Calu3 (cell line): ENCODE data around the gene RSPH4A. TPM values are rescaled to one million over a fixed set of nuclear protein-coding genes. Genes with fewer than 3 reads are reported as not detected.
"Not testable (repeated sequence)": the region's sequence is repeated elsewhere in the genome, so short reads cannot be mapped to it uniquely, and the experiment has no call there.

Experiments
- BruUV-seq: library from RNA; stranded (reverse); fragments of 400-500 nt; replicated peaks from 2 replicates; lab custom pipeline; 2021; lab: Mats Ljungman, UMichigan
- CTCF ChIA-PET: fragments of 300-600 bp; sonication (Branson Sonifier 250); formaldehyde crosslinking; loops from one replicate; lab custom pipeline; 2022; ENCODE audit warnings: antibody characterized with exemption; lab: Charles Lee
- DNase-seq: peaks from one replicate; pipeline ENCODE4 v3.0.0; 2022
- H3K27ac Mint-ChIP-seq: one replicate; pipeline ENCODE4 v1.8.0; 2022; ENCODE audit warnings: mixed read lengths; ENCODE audit not compliant: unreplicated experiment
- H3K27me3 Mint-ChIP-seq: one replicate; pipeline ENCODE4 v1.8.0; 2022; ENCODE audit warnings: mixed read lengths; ENCODE audit not compliant: unreplicated experiment
- H3K36me3 Mint-ChIP-seq: one replicate; pipeline ENCODE4 v1.8.0; 2022; ENCODE audit warnings: mild to moderate bottlenecking, moderate library complexity, mixed read lengths; ENCODE audit not compliant: insufficient read depth, unreplicated experiment
- H3K4me1 Mint-ChIP-seq: one replicate; pipeline ENCODE4 v1.8.0; 2022; ENCODE audit warnings: mild to moderate bottlenecking, low read depth, mixed read lengths; ENCODE audit not compliant: unreplicated experiment
- H3K4me3 Mint-ChIP-seq: one replicate; pipeline ENCODE4 v1.8.0; 2022; ENCODE audit warnings: mild to moderate bottlenecking, low read depth, moderate library complexity, mixed read lengths; ENCODE audit not compliant: unreplicated experiment
- H3K9me3 Mint-ChIP-seq: one replicate; pipeline ENCODE4 v1.8.0; 2022; ENCODE audit warnings: low read depth, mixed read lengths; ENCODE audit not compliant: unreplicated experiment
- CTCF ChIP-seq: fragments of 200-600 bp; IDR thresholded peaks from one replicate; pipeline ENCODE4 v1.8.0; 2022; ENCODE audit warnings: antibody characterized with exemption; ENCODE audit not compliant: unreplicated experiment
- intact Hi-C: fragments of 100-400 bp; cut with micrococcal nuclease; formaldehyde crosslinking; loops from one replicate; pipeline ENCODE4 v1.10.0; 2022; ENCODE audit not compliant: unreplicated experiment
- total RNA-seq: library from RNA; stranded (reverse); gene quantifications from 2 replicates; pipeline ENCODE4 v1.2.3, GENCODE V29; 2022

Gene RSPH4A
- total RNA-seq, 1 experiment from 2014 or later = 0.21 TPM

- intact Hi-C loops = no loop called here
- no TSS peak for BruUV-seq
These were observed 45.9 kb downstream of the RSPH4A start for GRCh38 chr6:116662202-116662601.

GRCh38 chr6:116663308-116663707, 47.0 kb downstream of the RSPH4A start:
- intact Hi-C loops = no loop called here
- H3K36me3 Mint-ChIP-seq = peaks cover 10% of the 10 kb centered on the region
- H3K4me1 Mint-ChIP-seq = peaks cover 20% of the 10 kb centered on the region
- H3K4me3 Mint-ChIP-seq = no peak overlapping the region
- no TSS peak for BruUV-seq
- H3K27me3 Mint-ChIP-seq = no peaks in the 10 kb centered on the region
- CTCF ChIA-PET = no interaction called here
- no peaks in the 10 kb centered on the region for H3K9me3 Mint-ChIP-seq
- no peak overlapping the region for H3K27ac Mint-ChIP-seq
- no peak for TF ChIP-seq CTCF
- no peak for DNase-seq

More at GRCh38 chr6:116662202-116662601, 45.9 kb downstream of the RSPH4A start:
- H3K27me3 Mint-ChIP-seq = no peaks in the 10 kb centered on the region
- no peaks in the 10 kb centered on the region for H3K9me3 Mint-ChIP-seq
- no peak overlapping the region for H3K27ac Mint-ChIP-seq
- CTCF ChIA-PET = no interaction called here
- no peak overlapping the region for H3K4me3 Mint-ChIP-seq
- peaks cover 20% of the 10 kb centered on the region for H3K4me1 Mint-ChIP-seq
- H3K36me3 Mint-ChIP-seq = peaks cover 4% of the 10 kb centered on the region
- DNase-seq = no peak
- TF ChIP-seq CTCF = no peak

GRCh38 chr6:116664169-116664568, 47.9 kb downstream of the RSPH4A start:
- intact Hi-C loops, H3K4me3 Mint-ChIP-seq: not testable (repeated sequence)
- CTCF ChIA-PET = interaction anchor here (0.7 kb wide), 1 partner anchor 102 kb away, joined by 3 read pairs; no protein-coding TSS in a partner anchor

GRCh38 chr6:116665464-116665863, 49.2 kb downstream of the RSPH4A start:
- peaks cover 21% of the 10 kb centered on the region for H3K36me3 Mint-ChIP-seq
- H3K4me3 Mint-ChIP-seq = peak overlapping the region; percentile 34
- no peak overlapping the region for H3K27ac Mint-ChIP-seq
- DNase-seq = no peak
- TF ChIP-seq CTCF = no peak
- peaks cover 22% of the 10 kb centered on the region for H3K4me1 Mint-ChIP-seq
- CTCF ChIA-PET = no interaction called here
- H3K27me3 Mint-ChIP-seq = no peaks in the 10 kb centered on the region
- BruUV-seq = no TSS peak
- no peaks in the 10 kb centered on the region for H3K9me3 Mint-ChIP-seq
- intact Hi-C loops = no loop called here

More at GRCh38 chr6:116664169-116664568, 47.9 kb downstream of the RSPH4A start:
- Mint-ChIP-seq H3K36me3 (peaks cover 16% of the 10 kb centered on the region), H3K4me1 (peaks cover 20% of the 10 kb centered on the region)
- BruUV-seq, H3K27ac Mint-ChIP-seq, H3K9me3 Mint-ChIP-seq, DNase-seq, H3K27me3 Mint-ChIP-seq: not testable (repeated sequence)

- H3K36me3 Mint-ChIP-seq = peaks cover 22% of the 10 kb centered on the region
- H3K4me1 Mint-ChIP-seq = peaks cover 36% of the 10 kb centered on the region
- no peak for TF ChIP-seq CTCF
- H3K9me3 Mint-ChIP-seq = no peaks in the 10 kb centered on the region
- no peak overlapping the region for H3K27ac Mint-ChIP-seq
- CTCF ChIA-PET = no interaction called here
- no peak for DNase-seq
- BruUV-seq = no TSS peak
- intact Hi-C loops = no loop called here
- no peaks in the 10 kb centered on the region for H3K27me3 Mint-ChIP-seq
- H3K4me3 Mint-ChIP-seq = peak overlapping the region; percentile 90
These were observed 50.6 kb downstream of the RSPH4A start for GRCh38 chr6:116666869-116667268.
